ENCODE measurements around the gene PRKCH.

The PRKCH gene

GRCh38 chr14:61530296-61530695 is 208.9 kb downstream of the PRKCH start:
- H3K4me3 ChIP-seq (ENCODE audit: low read depth, low read length) = no peak overlapping the region
- no peak for TF ChIP-seq CTCF (IDR thresholded peaks at IDR 0.05; ENCODE audit: low read depth, low read length, missing control alignments)
- DNase-seq (ENCODE audit: low read depth) = no peak
- in situ Hi-C loops (cut with HindIII; ENCODE audit: low sequenced_read_pairs) = no loop called here

- in situ Hi-C loops (cut with HindIII; ENCODE audit: low sequenced_read_pairs) = no loop called here
- TF ChIP-seq CTCF (IDR thresholded peaks at IDR 0.05; ENCODE audit: low read depth, low read length, missing control alignments) = no peak
- DNase-seq (ENCODE audit: low read depth) = no peak
- H3K4me3 ChIP-seq (ENCODE audit: low read depth, low read length) = no peak overlapping the region
Observed at GRCh38 chr14:61530896-61531295, 209.5 kb downstream of the PRKCH start.

- in situ Hi-C loops (cut with HindIII; ENCODE audit: low sequenced_read_pairs) = no loop called here
- TF ChIP-seq CTCF (IDR thresholded peaks at IDR 0.05; ENCODE audit: low read depth, low read length, missing control alignments) = no peak
- DNase-seq (ENCODE audit: low read depth) = no peak
- H3K4me3 ChIP-seq (ENCODE audit: low read depth, low read length) = no peak overlapping the region
Observed at GRCh38 chr14:61531465-61532122, 210.2 kb downstream of the PRKCH start.

GRCh38 chr14:61532123-61532505 is 210.7 kb downstream of the PRKCH start:
- no peak for DNase-seq (ENCODE audit: low read depth)
- TF ChIP-seq CTCF (IDR thresholded peaks at IDR 0.05; ENCODE audit: low read depth, low read length, missing control alignments) = no peak
- in situ Hi-C loops (cut with HindIII; ENCODE audit: low sequenced_read_pairs) = no loop called here
- no peak overlapping the region for H3K4me3 ChIP-seq (ENCODE audit: low read depth, low read length)

GRCh38 chr14:61532763-61533162 is 211.4 kb downstream of the PRKCH start:
- DNase-seq (ENCODE audit: low read depth) = no peak
- no peak for TF ChIP-seq CTCF (IDR thresholded peaks at IDR 0.05; ENCODE audit: low read depth, low read length, missing control alignments)
- in situ Hi-C loops (cut with HindIII; ENCODE audit: low sequenced_read_pairs) = no loop called here
- H3K4me3 ChIP-seq (ENCODE audit: low read depth, low read length) = no peak overlapping the region

- in situ Hi-C loops (cut with HindIII; ENCODE audit: low sequenced_read_pairs) = no loop called here
- no peak overlapping the region for H3K4me3 ChIP-seq (ENCODE audit: low read depth, low read length)
- TF ChIP-seq CTCF (IDR thresholded peaks at IDR 0.05; ENCODE audit: low read depth, low read length, missing control alignments) = no peak
- DNase-seq (ENCODE audit: low read depth) = no peak
Observed at GRCh38 chr14:61533513-61534255, 212.3 kb downstream of the PRKCH start.

All from astrocyte of the cerebellum (primary cell).